NCI-H2029 (cell line): ENCODE data around the gene NLGN1.
"Not testable (repeated sequence)": the region's sequence is repeated elsewhere in the genome, so short reads cannot be mapped to it uniquely, and the experiment has no call there.

Source experiments
- DNase-seq: peaks from one replicate; lab custom pipeline; 2025; lab: John Stamatoyannopoulos, UW

Gene NLGN1

DNA sequence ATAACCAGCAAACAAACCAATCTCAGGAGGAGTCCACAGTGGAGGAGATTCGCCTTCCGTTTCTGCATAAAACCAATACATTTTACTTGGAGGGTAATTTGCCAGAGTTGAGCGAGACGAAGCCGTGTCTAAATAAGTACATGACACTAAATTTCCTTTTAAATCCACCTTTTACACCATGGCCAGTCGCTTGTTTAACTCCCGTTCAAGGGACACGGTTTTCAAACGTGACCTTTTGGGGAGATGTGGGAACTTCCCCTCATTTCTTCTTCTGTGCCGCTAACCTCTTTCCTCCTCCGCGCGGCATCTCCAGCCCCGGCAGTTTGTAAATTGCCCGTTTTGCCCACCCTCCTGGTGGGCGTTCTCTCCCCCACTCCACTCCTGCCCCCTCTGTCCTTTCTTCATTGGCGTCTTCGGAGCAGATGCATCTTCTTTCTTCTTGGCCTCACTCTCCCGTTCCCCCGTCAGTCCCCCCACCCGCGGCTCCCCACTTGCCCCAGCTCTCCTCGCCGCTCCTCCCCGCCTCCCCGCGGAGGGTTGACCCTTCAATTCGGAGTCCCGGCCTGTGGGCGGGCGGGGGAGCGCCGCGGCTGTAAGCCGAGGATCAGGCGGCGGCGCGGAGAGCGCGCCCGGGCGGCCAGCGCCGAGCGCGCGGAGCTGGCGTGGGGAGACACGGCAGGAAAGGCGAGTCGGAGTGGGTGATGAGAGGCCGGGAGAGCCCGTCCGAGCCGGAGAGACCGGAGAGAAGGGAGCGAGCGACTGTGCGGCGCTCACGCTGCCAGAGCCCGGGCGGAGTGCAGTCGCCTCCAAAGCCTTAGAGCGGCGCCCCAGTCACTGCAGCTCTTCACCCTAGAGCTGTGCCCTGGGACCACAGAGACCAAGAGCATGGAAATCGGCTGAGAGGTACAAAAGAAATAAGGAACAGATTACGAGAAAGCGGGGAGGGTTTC, at the start of gene NLGN1:
Gene NLGN1, plus strand, starts transcription at position 584 of the 950 bp plus-strand sequence.
- DNase-seq: peak; percentile 37

DNA sequence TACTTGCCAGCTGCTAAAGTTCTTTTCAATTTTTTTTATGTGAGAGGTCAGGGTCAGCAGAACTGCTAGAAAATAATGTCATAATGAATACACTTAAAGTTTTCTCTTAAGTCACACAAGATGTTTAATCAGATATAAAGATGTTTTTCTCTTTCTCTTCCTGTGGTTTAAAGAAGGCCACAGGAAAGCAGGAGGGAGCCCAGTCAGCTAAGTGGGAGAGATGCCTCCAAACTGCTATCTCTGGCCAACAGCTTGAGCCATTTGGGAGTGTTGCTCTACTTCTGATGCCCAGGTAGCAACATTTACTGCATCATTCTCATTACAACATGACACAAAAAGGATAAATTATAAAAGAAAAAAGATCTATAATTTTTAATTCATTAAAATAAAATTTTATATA, 45.7 kb upstream of the NLGN1 start:
- no peak for DNase-seq

DNA sequence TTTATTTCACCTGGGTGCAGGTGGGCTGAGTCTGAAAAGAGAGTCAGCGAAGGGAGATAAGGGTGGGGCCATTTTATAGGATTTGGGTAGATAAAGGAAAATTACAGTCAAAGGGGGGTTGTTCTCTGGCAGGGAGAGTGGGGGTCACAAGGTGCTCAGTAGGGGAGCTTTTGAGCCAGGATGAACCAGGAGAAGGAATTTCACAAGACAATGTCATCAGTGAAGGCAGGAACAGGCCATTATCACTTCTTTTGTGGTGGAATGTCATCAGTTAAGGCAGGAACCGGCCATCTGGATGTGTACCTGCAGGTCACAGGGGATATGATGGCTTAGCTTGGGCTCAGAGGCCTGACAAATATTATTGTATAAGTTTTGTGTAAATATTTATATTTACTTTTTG, 44.4 kb upstream of the NLGN1 start:
- DNase-seq: not testable (repeated sequence)

DNA sequence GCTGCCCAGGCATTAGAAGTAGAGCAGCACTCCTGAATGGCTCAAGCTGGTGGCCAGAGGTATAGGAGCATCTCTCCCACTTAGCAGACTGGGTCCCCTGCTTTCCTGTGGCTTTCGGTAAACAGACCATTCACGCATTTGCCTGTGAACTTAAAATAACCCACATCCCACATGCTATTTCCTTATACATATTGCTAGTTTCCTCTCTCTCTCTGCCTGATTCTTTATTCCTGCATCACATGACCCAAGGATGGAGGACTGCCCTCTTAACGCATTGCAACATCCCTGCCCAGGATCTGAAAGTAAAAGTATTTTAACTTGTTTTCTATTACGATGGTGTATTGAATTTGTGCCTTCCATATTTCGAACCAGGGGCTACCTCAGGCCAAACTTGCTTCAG, 43.4 kb upstream of the NLGN1 start:
- DNase-seq: no peak

DNA sequence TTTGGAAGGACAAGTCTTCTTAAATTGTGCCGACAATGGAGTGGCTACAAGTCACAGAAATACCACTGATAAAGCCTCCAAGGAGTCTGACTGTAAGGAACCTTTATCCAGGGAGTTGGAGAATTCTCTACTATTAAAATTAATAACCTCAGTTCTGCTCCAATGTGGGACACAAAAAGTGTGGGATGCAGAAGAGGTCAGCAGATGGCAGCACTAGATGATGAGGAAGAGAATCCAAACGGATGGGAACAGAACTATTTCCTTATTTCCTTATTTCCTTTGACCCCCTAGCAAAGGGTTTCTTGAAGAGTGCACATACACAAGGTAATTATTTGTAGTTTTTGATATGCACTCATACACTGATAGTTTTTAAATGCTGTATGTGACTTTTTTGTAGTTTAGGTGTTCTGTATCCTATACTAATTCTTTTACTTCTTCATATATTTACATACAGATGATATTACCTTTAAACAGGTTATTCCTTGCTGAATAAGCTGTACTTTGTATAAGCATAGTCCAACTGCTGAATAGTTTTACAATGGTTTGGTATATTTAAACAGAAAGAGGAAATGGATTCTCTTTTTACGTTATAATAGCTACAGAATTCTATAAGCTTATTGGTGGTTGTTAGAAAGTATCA, 25.6 kb upstream of the NLGN1 start:
- DNase-seq: peak; percentile 31

DNA sequence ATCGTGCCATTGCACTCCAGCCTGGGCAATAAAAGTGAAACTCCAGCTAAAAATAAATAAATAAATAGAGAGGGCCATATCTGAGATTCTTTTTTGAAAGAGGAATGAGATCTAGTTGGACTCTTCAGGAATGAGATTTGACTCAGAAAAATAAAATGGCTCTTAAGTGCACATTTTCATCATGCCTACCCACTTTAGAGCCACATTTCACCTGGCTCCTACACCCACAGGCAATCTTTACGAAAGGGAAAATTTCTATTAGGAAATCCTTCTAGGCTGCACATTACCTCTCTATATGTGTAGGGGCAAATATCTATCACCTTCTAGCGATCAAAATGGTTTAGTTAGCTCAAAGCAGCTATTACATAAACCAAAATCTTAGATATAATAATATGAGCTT, 16.9 kb upstream of the NLGN1 start:
- DNase-seq: no peak

DNA sequence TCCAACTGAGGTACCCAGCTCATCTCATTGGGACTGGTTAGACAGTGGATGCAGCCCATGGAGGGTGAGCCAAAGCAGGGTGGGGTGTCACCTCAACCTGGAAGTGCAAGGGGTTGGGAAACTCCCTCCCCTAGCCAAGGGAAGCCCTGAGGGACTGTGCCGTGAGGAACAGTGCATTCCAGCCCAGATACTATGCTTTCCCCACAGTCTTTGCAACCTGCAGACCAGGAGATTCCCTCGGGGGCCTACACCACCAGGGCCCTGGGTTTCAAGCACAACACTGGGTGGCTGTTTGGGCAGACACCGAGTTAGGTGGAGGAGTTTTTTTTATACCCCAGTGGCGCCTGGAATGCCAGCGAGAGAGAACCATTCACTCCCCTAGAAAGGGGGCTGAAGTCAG, 15.6 kb upstream of the NLGN1 start:
- DNase-seq: not testable (repeated sequence)

DNA sequence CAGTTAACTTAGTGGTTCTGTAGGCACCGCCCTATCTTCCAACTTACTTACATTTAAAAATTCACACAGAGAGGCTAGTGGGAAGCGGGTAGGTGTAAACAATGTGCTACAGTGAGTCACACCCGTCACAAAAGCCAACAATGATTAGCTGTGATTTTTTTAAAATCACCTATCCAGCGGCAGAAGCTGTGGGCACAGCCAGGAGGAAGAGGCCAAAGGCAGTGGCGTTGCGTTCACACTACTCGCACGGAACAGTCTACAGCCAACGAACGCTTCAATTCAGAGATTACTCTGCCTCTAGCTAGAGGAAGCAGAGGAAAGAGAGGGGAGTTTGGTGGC, 2.5 kb upstream of the NLGN1 start:
- DNase-seq: no peak

DNA sequence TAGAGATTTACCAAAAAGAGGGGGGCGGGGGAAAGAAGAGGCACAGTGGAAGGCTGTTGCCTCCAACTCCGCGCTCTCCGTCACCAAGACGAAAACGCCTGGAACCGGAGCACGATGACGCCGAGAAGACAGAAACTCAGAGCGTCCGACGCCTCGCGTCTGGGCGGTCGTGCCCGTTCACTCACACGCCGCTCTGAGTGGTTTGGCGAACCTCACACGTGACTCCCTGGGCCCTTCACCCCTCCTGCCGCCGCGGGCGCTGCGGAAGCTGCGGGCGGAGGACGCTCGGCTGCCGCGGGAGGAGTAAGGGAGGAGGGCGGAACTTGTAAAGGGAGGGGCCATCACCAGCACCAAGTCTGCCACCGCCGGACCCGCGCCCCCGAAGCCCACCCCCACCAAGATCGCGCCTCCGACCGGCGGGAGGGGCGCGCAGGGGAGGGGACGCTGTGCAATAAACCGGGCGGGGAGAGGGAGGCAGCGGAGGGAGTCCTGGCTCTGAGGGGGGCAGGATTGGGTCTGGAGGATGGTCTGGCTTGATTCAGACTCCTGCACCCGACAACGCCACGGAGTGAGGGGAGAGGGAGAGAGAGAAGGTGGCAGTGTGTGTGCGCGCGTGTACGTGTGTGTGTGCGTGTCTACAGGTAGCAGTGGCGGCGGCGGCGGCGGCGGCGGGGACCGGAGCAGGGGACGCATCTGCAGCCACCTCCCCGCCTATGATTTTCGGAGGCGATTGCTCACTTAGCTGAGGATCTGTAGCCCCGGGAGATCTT, 1.9 kb upstream of the NLGN1 start:
- DNase-seq: peak; percentile 85

DNA sequence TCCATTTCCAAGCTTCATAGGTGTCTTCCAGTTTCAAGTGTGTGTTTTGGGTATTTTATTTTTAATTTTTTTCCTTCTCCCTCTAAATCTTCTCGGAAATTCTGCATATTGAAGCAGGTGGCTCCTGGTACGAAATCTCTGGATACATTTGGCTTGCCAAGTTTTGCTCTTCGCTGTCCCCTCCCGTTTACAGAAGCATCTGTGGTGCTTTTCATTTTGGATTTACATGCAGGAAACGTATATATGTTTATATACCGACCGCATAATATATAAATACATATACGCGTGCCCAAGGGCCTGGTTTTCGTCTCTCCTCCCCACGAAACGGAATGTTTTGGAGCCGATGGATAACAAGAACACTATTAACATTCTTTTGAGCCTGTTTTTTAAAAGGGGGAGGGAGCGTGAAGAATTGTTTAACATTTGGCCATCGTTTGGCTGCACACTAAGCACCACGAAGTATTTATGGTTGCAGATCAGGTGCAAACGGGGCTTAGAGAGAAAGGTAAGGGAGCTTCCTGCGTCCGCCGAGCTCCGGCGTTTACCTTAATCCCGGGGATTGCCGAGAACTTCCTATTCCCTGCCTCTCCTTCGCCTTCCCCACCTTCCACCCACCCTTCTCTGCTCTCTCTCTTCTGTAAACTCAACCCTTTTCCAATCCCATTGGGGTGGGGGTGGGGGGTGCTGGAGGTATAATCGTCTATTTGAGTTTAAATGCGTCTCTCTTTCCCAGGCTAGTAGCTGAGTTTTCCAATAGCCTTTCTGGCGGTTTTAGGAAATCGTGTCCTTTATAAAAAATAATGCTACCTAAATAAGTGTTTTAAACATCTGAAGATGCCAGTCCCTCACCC, 1.1 kb upstream of the NLGN1 start:
- no peak for DNase-seq

DNA sequence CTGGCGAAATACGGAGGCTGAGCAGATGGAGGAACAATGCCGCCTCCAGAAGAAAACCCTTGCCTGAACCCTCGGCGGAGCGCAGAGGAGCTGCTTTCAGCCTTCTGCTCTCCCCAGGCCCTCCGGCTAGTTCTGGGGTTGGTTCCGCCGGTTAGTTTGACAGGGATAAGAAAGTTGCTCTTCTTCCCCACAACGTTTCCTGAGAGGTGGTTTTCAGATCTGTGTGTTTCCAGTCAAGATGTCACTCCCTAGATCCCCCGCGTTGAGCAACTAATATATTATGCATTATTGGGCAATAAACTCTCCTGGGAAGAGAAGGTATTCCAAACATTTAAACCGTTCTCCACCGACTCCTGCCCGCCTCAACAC, 551 bp downstream of the NLGN1 start:
- no peak for DNase-seq

DNA sequence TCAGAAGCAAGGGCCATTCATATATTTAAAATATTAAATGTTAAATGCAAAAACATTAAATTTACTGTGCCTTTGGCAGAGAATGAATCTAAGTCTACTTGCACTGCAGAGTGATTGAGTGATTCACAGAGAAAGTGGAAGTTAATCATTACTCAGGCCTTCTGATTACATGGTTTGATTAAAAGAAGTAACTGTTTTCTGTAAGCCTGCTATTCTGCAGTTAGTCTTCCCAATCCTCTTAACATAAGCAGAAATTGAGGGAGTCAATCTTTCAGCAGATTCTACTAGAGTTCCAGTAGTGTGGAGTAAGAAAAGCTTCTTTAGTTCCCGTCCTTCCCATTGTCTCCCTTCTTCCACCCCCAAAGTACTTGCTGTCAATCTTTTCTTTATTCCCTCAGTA, 1.5 kb downstream of the NLGN1 start:
- DNase-seq: no peak

DNA sequence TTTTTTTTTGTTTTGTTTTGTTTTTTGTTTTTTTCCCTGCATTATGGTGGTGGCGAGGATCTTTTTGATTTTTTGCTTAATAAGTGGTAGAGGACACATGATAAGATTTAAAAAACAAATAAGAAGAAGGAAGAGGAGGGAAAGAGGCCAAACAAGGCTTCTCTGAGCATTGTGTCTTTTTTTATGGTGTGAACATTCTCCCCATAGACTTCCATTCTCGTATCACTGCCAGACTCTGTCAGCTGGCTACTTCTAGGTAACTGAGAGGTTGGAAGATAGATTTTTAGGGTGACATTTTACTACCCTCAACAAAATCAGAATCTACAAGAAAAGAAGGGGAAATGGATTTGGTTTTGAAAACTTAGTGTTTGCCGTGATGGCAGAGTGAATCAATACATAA, 3.8 kb downstream of the NLGN1 start:
- DNase-seq: no peak

DNA sequence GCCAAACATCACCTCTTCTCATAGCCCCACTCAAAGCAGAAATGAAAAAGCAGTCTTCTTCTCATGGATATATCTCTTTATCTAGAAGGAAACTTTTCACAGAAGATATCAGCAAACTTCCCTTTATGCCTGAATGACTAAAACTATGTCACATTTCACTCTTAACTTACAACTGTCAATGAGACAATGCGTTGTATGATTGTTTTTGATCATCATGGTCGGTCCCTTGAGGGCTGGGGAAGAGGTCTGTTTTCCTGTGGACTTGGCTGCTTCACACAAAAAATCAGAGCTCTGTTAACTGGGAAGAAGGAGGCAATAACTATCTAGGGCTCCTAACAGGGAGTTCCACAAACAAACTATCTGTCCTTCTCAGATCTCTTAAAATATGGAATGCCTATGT, 5.1 kb downstream of the NLGN1 start:
- DNase-seq: no peak

DNA sequence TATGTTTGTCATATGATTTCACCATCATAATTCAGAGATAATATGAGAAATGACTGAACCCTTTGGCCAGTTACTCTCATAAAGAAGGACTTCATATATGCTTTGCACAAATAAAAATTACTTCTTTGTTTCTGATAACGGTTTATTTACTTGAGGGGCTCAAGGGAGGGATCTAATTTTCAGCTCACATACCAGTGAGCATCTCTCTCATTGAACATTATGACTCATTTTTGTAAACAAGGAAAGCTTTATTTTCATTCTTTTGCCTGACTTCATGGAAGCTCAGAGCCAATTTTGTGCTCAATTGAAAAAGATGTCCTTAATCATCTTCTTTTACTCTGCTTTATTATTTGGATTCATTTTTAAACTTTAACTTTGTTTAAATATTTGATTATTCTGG, 5.8 kb downstream of the NLGN1 start:
- DNase-seq: no peak

DNA sequence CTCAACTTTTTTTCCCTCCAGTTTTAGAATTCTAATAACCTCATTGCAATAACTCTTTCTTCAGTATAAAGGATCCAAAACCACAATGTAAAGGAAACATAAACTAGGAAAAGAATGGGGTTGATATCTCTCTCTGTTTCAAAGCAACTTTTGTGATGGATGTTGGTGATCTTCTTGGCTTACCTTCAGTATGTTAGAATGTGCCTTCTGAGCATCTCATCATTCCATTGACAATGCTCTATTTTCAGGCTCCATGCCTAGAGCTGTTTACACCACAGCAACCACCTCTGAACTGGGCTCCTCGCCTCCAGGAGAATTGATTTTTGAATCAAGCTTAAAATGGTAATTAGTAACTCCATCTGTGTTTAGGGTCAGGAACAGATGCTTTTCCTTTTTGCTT, 6.6 kb downstream of the NLGN1 start:
- DNase-seq: no peak

DNA sequence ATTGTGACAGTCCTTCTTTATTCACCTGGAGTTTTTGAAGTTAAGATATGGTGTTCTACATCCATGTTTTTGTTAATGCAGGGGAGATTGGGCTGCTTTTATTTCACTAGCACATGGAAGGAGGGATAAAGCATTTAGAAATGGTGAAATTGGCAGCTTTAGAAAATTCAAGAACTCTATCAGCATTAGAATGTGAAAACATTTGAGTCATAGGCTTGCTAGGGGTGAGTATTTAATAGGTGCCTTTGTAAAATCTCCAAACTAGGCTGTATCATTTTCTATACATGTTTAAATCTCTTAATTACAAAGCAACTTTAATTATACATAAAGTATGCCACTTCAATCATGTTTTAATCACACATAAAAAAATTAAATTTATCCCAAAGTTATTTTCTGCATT, 12.9 kb downstream of the NLGN1 start:
- DNase-seq: no peak

DNA sequence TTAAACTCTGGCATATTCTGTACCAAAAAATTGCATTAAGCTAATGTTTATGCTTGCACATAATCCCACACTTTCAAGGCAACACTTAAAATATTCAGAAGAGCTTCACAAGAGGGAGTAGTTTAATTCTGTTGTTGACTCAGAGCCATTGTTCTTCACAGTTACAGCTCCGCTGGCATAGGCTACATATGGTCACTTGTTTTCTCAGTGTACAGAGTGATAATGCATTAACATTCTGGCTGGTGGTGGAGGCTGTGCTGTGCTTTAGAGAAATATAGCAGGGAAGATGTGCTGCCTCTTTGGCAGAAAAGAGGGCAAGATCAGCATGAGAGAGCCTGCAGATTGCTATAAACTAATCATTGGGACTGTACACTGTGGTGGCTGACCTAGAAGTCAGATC, 13.3 kb downstream of the NLGN1 start:
- DNase-seq: no peak

DNA sequence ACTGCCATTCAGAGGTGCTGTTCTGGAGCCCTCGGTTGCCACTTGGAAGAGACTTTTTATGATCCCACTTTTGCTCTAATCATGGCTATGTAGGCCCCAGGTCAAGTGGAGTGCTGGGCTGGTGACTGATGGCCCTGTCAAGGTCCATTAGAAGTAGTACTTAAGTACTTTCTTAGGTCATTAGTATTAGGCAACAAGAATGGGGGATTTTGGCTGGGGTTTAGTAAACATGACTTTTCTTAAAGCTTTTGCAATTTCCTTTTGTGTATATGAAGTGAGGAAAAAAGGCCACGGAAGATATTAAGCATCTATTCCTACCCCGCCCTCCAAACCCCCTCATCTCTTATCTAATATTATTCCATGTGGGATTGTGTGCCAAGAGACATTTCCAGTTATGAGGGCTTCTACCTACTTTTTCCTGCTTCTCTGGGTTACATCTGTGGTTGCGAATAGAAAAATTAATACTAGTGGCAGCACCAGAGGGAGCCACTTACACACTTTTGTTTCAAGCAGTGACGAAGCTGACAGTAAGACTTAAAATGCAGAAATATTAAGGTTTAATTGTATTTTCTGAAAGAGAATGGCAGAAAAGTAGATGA, 13.9 kb downstream of the NLGN1 start:
- DNase-seq: no peak

DNA sequence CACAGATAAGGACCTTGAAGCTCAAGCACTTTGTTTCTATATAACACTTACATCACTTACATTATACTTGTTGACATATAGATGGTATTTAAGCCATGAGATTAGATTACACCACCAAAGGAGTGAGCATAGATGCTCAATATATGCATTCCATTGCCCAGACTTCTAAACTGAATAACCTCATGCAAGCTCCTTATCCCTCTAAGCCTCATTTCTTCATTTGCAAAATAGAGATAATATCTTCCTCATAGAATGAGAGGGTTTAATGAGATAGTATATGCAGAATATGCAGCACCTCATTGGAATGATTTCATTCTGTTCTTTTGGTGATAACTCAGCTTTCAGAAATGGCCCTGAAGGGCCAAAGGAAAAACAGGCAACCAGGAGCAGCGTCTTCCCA, 18.5 kb downstream of the NLGN1 start:
- no peak for DNase-seq

DNA sequence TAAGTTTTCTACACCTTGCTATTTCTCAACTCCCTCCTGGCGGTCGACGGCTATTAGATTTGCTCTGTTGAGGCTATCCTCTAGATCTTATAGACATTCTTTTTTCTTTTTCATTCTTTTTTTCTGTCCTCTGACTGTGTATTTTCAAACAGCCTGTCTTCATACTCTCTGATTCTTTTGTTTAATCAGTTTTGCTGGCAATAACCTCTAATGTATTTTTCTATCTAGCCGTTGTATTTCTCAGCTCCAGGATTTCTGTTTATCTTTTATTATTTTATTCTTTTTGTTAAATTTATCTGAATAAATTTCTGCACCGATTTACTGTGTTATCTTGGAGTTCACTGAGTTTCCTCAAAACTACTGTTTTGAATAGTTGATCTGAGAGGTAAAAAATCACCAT, 31.5 kb downstream of the NLGN1 start:
- no peak for DNase-seq

DNA sequence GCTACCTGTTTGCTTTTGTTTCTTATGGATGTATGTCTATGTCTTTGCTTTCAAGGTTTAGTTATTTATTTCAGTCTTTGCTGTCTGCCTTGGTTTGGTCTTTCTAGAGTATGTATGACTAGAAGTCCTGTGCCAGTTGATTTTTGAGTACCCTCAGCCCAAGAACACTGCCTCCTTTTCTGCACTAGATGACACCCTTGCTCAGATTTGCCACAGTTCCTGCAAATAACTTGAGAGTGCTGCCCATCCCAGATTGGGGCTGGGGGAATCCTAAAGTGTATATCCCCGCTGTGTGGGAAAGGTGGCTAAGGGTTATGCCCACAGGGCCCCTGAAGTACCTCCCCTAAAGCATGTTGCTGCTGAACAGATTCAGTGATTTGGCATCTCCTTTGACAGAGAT, 32.0 kb downstream of the NLGN1 start:
- DNase-seq: no peak
